ENCODE data around the gene HSPA5. TPM values are rescaled to one million over a fixed set of nuclear protein-coding genes. Genes with fewer than 3 reads are reported as not detected.
"Not testable (repeated sequence)": the region's sequence is repeated elsewhere in the genome, so short reads cannot be mapped to it uniquely, and the experiment has no call there.

HSPA5 gene
- total and polyA plus RNA-seq, 7 donors, result 15.6 to 208 (median 61.7) TPM

DNA sequence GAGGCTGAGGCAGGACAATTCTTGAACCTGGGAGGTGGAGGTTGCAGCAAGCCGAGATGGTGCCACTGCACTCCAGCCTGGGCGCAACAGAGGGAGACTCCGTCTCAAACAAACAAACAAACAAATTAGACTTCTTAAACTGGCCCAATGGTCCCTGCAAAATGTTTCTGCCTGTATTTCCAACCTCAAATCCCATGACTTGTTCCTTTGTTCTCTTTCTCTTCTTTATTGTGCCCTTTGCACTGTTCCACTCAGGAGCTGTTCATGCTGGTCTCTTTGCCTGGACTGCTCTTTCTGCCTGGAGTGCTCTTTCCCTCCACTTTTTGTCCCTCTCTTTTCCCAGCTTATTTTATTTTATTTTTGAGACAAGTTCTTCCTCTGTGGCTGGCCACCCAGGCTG lies 36.7 kb downstream of the HSPA5 start:
- peaks cover 0 to 11% (median 9%) of the 10 kb centered on the region in 4 donors for H3K4me1 ChIP-seq
- TF ChIP-seq, protein P1, sequence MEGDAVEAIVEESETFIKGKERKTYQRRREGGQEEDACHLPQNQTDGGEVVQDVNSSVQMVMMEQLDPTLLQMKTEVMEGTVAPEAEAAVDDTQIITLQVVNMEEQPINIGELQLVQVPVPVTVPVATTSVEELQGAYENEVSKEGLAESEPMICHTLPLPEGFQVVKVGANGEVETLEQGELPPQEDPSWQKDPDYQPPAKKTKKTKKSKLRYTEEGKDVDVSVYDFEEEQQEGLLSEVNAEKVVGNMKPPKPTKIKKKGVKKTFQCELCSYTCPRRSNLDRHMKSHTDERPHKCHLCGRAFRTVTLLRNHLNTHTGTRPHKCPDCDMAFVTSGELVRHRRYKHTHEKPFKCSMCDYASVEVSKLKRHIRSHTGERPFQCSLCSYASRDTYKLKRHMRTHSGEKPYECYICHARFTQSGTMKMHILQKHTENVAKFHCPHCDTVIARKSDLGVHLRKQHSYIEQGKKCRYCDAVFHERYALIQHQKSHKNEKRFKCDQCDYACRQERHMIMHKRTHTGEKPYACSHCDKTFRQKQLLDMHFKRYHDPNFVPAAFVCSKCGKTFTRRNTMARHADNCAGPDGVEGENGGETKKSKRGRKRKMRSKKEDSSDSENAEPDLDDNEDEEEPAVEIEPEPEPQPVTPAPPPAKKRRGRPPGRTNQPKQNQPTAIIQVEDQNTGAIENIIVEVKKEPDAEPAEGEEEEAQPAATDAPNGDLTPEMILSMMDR (IDR thresholded peaks at IDR 0.05), result no peak
- TF ChIP-seq EP300 (IDR thresholded peaks at IDR 0.05), result no peak
- TF ChIP-seq POLR2AphosphoS5 (IDR thresholded peaks at IDR 0.05), result no peak
- TF ChIP-seq POLR2A (IDR thresholded peaks at IDR 0.05), result no peak
- DNase-seq, result no peak
- no peaks in the 10 kb centered on the region for H3K27me3 ChIP-seq
- H3K9me3 ChIP-seq, result no peaks in the 10 kb centered on the region
- H3K27ac ChIP-seq, result no peak overlapping the region
- no peak overlapping the region for H3K4me3 ChIP-seq
- intact Hi-C loops (cut with DNase I), result loop anchor here (5.0 kb wide), 1 partner anchor 38 kb away; the partner anchor contains the start of gene HSPA5
- 84 to 97% methylated on average over 3 of the region's 3 CpGs for WGBS, 2 donors
- H3K36me3 ChIP-seq, result peaks cover 0 to 64% (median 16%) of the 10 kb centered on the region in 4 donors

GRCh38 chr9:125202846-125203618 lies 38.1 kb downstream of the HSPA5 start:
- Histone ChIP-seq H3K4me3 (no peak overlapping the region), H3K4me1 (peaks cover 0 to 23% (median 16%) of the 10 kb centered on the region in 4 donors), H3K27me3 (no peaks in the 10 kb centered on the region), H3K36me3 (peaks cover 0 to 50% (median 11%) of the 10 kb centered on the region in 4 donors), H3K9me3 (no peaks in the 10 kb centered on the region), H3K27ac (no peak overlapping the region)
- WGBS, 2 donors, result 83 to 86% methylated on average over 1 of the region's 1 CpG
- no peak for DNase-seq
- intact Hi-C loops (cut with DNase I), result loop anchor here (5.0 kb wide), 1 partner anchor 39 kb away; the partner anchor contains the start of gene HSPA5
- no peak for TF ChIP-seq EP300 (IDR thresholded peaks at IDR 0.05)
- no peak for TF ChIP-seq POLR2A (IDR thresholded peaks at IDR 0.05)
- TF ChIP-seq, protein P1 (IDR thresholded peaks at IDR 0.05), result no peak
- TF ChIP-seq POLR2AphosphoS5 (IDR thresholded peaks at IDR 0.05), result no peak

GRCh38 chr9:125200216-125201047 lies 40.7 kb downstream of the HSPA5 start, which contains the start of gene RABEPK:
TSS of gene RABEPK (plus strand) at chr9:125200542. CDS start at chr9:125203014, 2,472 bp downstream.
- TF ChIP-seq EP300 (IDR thresholded peaks at IDR 0.05) (peak in 1 of 4 donors; percentile 36), POLR2A (IDR thresholded peaks at IDR 0.05) (peak; percentile 83 to 85), POLR2AphosphoS5 (IDR thresholded peaks at IDR 0.05) (peak; percentile 87 to 97 (median 94))
- TF ChIP-seq, protein P1 (IDR thresholded peaks at IDR 0.05), result no peak
- Histone ChIP-seq H3K4me1 (peaks cover 0 to 23% (median 16%) of the 10 kb centered on the region in 4 donors), H3K27me3 (no peaks in the 10 kb centered on the region), H3K9me3 (no peaks in the 10 kb centered on the region), H3K4me3 (peak within 1 kb of the TSS; percentile 38 to 84 (median 76)), H3K27ac (peak within 1 kb of the TSS; percentile 93 to 96 (median 95)), H3K36me3 (peaks cover 0 to 24% (median 7%) of the 10 kb centered on the region in 4 donors)
- 1% methylated on average over 51 of the region's 51 CpGs for WGBS, 2 donors
- intact Hi-C loops (cut with DNase I), result loop anchor here (5.0 kb wide), 1 partner anchor 42 kb away; the partner anchor contains the start of gene HSPA5
- DNase-seq, result peak; percentile 98

DNA sequence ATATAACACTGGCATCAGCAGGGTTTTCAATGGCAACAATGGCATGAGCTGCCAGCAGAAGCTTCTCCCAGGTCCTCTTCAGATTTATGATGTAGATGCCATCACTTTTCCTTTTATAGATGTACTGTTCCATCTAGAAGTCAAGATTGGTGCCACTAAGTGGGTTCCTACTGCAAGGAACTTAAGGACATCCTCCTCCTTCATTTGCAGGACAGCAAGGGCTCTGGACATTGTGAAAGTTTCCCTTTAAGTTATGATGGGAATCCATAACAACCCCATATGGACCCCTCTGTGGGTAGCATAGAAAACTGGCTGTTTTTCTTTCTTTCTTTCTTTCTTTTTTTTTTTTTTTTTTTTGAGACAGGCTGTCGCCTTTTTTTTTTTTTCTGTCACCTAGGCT lies 45.6 kb downstream of the HSPA5 start:
- H3K36me3 ChIP-seq; H3K4me3 ChIP-seq; DNase-seq; H3K27ac ChIP-seq; intact Hi-C loops (cut with DNase I); H3K27me3 ChIP-seq; H3K9me3 ChIP-seq: not testable (repeated sequence)
- WGBS, 2 donors, result 87% methylated on average over 1 of the region's 1 CpG; no CpG with 5 or more reads in 1 of the 2 donors
- peaks cover 0 to 22% (median 14%) of the 10 kb centered on the region in 4 donors for H3K4me1 ChIP-seq

- H3K27ac ChIP-seq; H3K9me3 ChIP-seq; H3K27me3 ChIP-seq; H3K36me3 ChIP-seq; intact Hi-C loops (cut with DNase I); DNase-seq; H3K4me3 ChIP-seq: not testable (repeated sequence)
- 93 to 94% methylated on average over 5 of the region's 5 CpGs for WGBS, 2 donors
- H3K4me1 ChIP-seq, result peaks cover 0 to 23% (median 18%) of the 10 kb centered on the region in 4 donors
Measured at GRCh38 chr9:125194466-125194865, 46.7 kb downstream of the HSPA5 start.

All from sigmoid colon (tissue), 7 donors.